H9 (cell line): ENCODE data around the gene COPS4. TPM values are rescaled to one million over a fixed set of nuclear protein-coding genes. Genes with fewer than 3 reads are reported as not detected.
"Not testable (repeated sequence)": the region's sequence is repeated elsewhere in the genome, so short reads cannot be mapped to it uniquely, and the experiment has no call there.

Source experiments
- DNase-seq: peaks from one replicate; pipeline ENCODE4 v3.0.0-alpha.2; 2017
- H2AFZ ChIP-seq: one replicate; pipeline ENCODE4 v1.6.1; 2013; ENCODE audit warnings: mild to moderate bottlenecking, low read length, control low read depth, moderate library complexity
- H2AK5ac ChIP-seq: 2 replicates; pipeline ENCODE4 v1.6.1; 2013; ENCODE audit warnings: low read length, control low read depth, mixed read lengths; ENCODE audit not compliant: insufficient read length
- H2BK120ac ChIP-seq: one replicate; pipeline ENCODE4 v1.6.1; 2013; ENCODE audit warnings: low read depth, mild to moderate bottlenecking, low read length, control low read depth, inconsistent platforms; ENCODE audit not compliant: poor library complexity, severe bottlenecking
- H2BK12ac ChIP-seq: 2 replicates; pipeline ENCODE4 v1.6.1; 2013; ENCODE audit warnings: low read length, control low read depth, mixed read lengths, low read depth; ENCODE audit not compliant: insufficient read length
- H2BK15ac ChIP-seq: 2 replicates; pipeline ENCODE4 v1.6.1; 2013; ENCODE audit warnings: low read depth, low read length, control low read depth
- H2BK20ac ChIP-seq: one replicate; pipeline ENCODE4 v1.6.1; 2013; ENCODE audit warnings: low read depth, mild to moderate bottlenecking, low read length, control low read depth, inconsistent platforms; ENCODE audit not compliant: poor library complexity, severe bottlenecking
- H2BK5ac ChIP-seq: 2 replicates; pipeline ENCODE4 v1.6.1; 2013; ENCODE audit warnings: low read length, control low read depth, mixed read lengths; ENCODE audit not compliant: insufficient read length
- H3K14ac ChIP-seq: 2 replicates; pipeline ENCODE4 v1.6.1; 2013; ENCODE audit warnings: low read length, control low read depth; ENCODE audit not compliant: insufficient read depth
- H3K18ac ChIP-seq: 2 replicates; pipeline ENCODE4 v1.6.1; 2013; ENCODE audit warnings: low read depth, mild to moderate bottlenecking, mixed read lengths, low read length, control low read depth; ENCODE audit not compliant: insufficient read length
- H3K23ac ChIP-seq: 2 replicates; pipeline ENCODE4 v1.6.1; 2013; ENCODE audit warnings: low read length, control low read depth, mixed read lengths, low read depth; ENCODE audit not compliant: insufficient read length
- H3K23me2 ChIP-seq: 2 replicates; pipeline ENCODE4 v1.6.1; 2013; ENCODE audit warnings: low read depth, mild to moderate bottlenecking, mixed read lengths, low read length, control low read depth; ENCODE audit not compliant: insufficient read length, poor library complexity, severe bottlenecking
- H3K27ac ChIP-seq: 2 replicates; pipeline ENCODE4 v1.5.1; 2013; ENCODE audit warnings: low read length, control low read depth, mixed read lengths, low read depth; ENCODE audit not compliant: insufficient read length
- H3K27me3 ChIP-seq: 2 replicates; pipeline ENCODE4 v1.6.1; 2013; ENCODE audit warnings: low read length, control low read depth, inconsistent platforms; ENCODE audit not compliant: insufficient read depth
- H3K4ac ChIP-seq: 2 replicates; pipeline ENCODE4 v1.6.1; 2013; ENCODE audit warnings: low read depth, mild to moderate bottlenecking, control low read depth, inconsistent platforms, low read length, moderate library complexity
- H3K4me1 ChIP-seq: 2 replicates; pipeline ENCODE4 v1.6.1; 2013; ENCODE audit warnings: low read length, control low read depth, inconsistent platforms; ENCODE audit not compliant: insufficient read depth
- H3K4me2 ChIP-seq: 2 replicates; pipeline ENCODE4 v1.6.1; 2013; ENCODE audit warnings: low read length, control low read depth, mixed read lengths; ENCODE audit not compliant: insufficient read length, insufficient read depth
- H3K56ac ChIP-seq: 2 replicates; pipeline ENCODE4 v1.6.1; 2013; ENCODE audit warnings: low read depth, mild to moderate bottlenecking, mixed read lengths, low read length, control low read depth; ENCODE audit not compliant: insufficient read length
- H3K79me1 ChIP-seq: 2 replicates; pipeline ENCODE4 v1.6.1; 2013; ENCODE audit warnings: low read depth, mild to moderate bottlenecking, moderate library complexity, low read length, control low read depth, inconsistent platforms; ENCODE audit not compliant: insufficient read depth, poor library complexity, severe bottlenecking
- H3K79me2 ChIP-seq: 2 replicates; pipeline ENCODE4 v1.6.1; 2013; ENCODE audit warnings: low read length, control low read depth, inconsistent platforms; ENCODE audit not compliant: insufficient read depth
- H3K9ac ChIP-seq: 2 replicates; pipeline ENCODE4 v1.6.1; 2013; ENCODE audit warnings: low read length, control low read depth, mixed read lengths; ENCODE audit not compliant: insufficient read length; ENCODE audit errors: extremely low read depth
- H3K9me3 ChIP-seq: one replicate; pipeline ENCODE4 v1.6.1; 2013; ENCODE audit warnings: low read depth, low read length, inconsistent platforms; ENCODE audit not compliant: control insufficient read depth
- H3T11ph ChIP-seq: one replicate; pipeline ENCODE4 v1.6.1; 2013; ENCODE audit warnings: mild to moderate bottlenecking, low read length, control low read depth, inconsistent platforms
- H4K20me1 ChIP-seq: one replicate; pipeline ENCODE4 v1.6.1; 2013; ENCODE audit not compliant: control insufficient read depth, insufficient read length, insufficient read depth
- H4K5ac ChIP-seq: 2 replicates; pipeline ENCODE4 v1.6.1; 2013; ENCODE audit warnings: low read depth, mild to moderate bottlenecking, mixed read lengths, low read length, control low read depth; ENCODE audit not compliant: insufficient read length
- H4K8ac ChIP-seq: replicated peaks from 2 replicates; pipeline ENCODE4 v1.6.1; 2013; ENCODE audit warnings: low read length, control low read depth, mixed read lengths, low read depth; ENCODE audit not compliant: insufficient read length
- H4K91ac ChIP-seq: 2 replicates; pipeline ENCODE4 v1.6.1; 2013; ENCODE audit warnings: low read depth, mild to moderate bottlenecking, moderate library complexity, mixed read lengths, low read length, control low read depth; ENCODE audit not compliant: insufficient read length
- H3K27ac Mint-ChIP-seq, 3 experiments: 2 replicates in 2 of 3; 3 replicates in 1 of 3; pipeline ENCODE4 v1.8.0; 2020 to 2021; ENCODE audit warnings: mixed read lengths in 3 of 3, mild to moderate bottlenecking in 1 of 3, moderate library complexity in 1 of 3
- H3K27me3 Mint-ChIP-seq: 2 replicates; pipeline ENCODE4 v1.8.0; 2021; ENCODE audit warnings: low read depth, mild to moderate bottlenecking, moderate library complexity, mixed read lengths
- H3K36me3 Mint-ChIP-seq, 3 experiments: 2 replicates in 2 of 3; 3 replicates in 1 of 3; pipeline ENCODE4 v1.8.0; 2020 to 2021; ENCODE audit warnings: low read depth in 3 of 3, mixed read lengths in 3 of 3; ENCODE audit not compliant: insufficient read depth in 1 of 3
- H3K4me1 Mint-ChIP-seq, 2 experiments: 2 replicates each; pipeline ENCODE4 v1.8.0; 2020; ENCODE audit warnings: mixed read lengths in 2 of 2
- H3K4me3 Mint-ChIP-seq, 2 experiments: 2 replicates in 1 of 2; 3 replicates in 1 of 2; pipeline ENCODE4 v1.8.0; 2020 to 2021; ENCODE audit warnings: mild to moderate bottlenecking in 2 of 2, mixed read lengths in 2 of 2, moderate library complexity in 1 of 2
- H3K9me3 Mint-ChIP-seq, 2 experiments: 2 replicates in 1 of 2; 3 replicates in 1 of 2; pipeline ENCODE4 v1.8.0; 2020; ENCODE audit warnings: mild to moderate bottlenecking in 2 of 2, mixed read lengths in 2 of 2, moderate library complexity in 1 of 2
- WGBS: extraction: QIAGEN DNeasy Blood & Tissue Kit; methylation state at CpG from one replicate; pipeline ENCODE4 v1.1.7; 2013; ENCODE audit warnings: missing lambda C conversion rate, low lambda C conversion rate, mixed read lengths; ENCODE audit not compliant: insufficient read length; ENCODE audit errors: extremely low coverage; 5-methylcytosine and 5-hydroxymethylcytosine counted together
- total RNA-seq: library from RNA; stranded (reverse); gene quantifications from 2 replicates; pipeline ENCODE4 v1.2.1, GENCODE V29; 2021
- TF ChIP-seq, protein P1 (sequence below): fragments of 200-600 bp; sonication (generic); conservative IDR thresholded peaks from 3 replicates; pipeline ENCODE4 v1.8.0; 2021; ENCODE audit warnings: antibody characterized with exemption, mild to moderate bottlenecking

COPS4 gene
- total RNA-seq, 1 experiment from 2014 or later: 39.9 TPM

DNA sequence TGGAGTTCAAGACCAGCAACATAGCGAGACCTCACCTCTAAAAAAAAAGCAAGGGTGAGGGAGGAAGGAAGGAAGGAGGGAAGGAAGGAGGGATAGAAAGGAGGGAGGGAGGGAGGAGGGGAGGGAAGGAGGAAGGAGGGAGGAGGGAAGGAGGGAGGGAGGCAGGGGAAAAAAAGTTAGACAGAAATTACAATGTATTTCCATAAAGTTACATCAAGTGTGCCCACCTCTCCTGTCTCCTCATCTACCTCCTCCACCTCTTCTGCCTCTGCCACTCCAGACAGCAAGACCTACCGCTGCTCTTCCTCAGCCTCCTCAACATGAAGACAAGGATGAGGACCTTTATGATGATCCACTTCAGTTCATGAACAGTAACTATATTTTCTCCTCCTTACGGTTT is 32.7 kb upstream of the COPS4 start:
- Histone ChIP-seq H3K79me2 (no peaks in the 10 kb centered on the region; the same call in 1 of the 2 replicates), H3K4ac (no peak overlapping the region)
- no peak for DNase-seq

DNA sequence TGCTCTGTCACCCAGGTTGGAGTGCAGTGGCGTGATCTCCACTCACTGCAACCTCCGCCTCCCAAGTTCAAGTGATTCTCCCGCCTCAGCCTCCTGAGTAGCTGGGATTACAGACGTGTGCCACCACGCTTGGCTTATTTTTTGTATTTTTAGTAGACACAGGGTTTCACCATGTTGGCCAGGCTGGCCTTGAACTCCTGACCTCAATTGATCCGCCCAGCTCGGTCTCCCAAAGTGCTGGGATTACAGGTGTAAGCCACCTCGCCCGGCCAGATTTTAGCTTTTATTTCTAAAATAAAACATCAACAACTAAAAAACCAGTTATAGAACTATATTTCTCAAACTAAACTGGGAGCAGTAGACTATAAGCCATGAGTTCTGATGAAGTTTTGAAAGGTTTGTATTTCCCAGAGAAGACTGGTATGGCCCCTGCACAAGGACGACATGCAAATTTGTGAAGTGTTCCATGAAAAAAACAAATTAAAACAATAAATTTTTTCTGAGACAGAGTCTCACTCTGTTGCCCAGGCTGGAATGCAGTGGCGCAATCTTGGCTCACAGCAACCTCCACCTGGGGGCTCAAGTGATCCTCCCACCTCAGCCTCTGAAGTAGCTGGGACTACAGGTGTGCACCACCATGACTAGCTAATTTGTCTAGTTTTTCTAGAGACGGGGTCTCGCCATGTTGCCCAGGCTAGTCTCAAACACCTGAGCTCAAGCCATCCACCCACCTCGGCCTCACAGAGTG is 31.8 kb upstream of the COPS4 start:
- not testable (repeated sequence) for H2BK5ac ChIP-seq, H4K8ac ChIP-seq, H3K27me3 Mint-ChIP-seq, H3K79me1 ChIP-seq, H2BK120ac ChIP-seq, H3K36me3 Mint-ChIP-seq, H3K4me3 Mint-ChIP-seq, DNase-seq, H3K18ac ChIP-seq, H2AFZ ChIP-seq, H3K27ac Mint-ChIP-seq, H3K27me3 ChIP-seq, H4K91ac ChIP-seq, H3K9ac ChIP-seq, H3K14ac ChIP-seq, H3K23ac ChIP-seq, H4K5ac ChIP-seq, H4K20me1 ChIP-seq, H3K9me3 Mint-ChIP-seq, H3K56ac ChIP-seq, H3K4ac ChIP-seq, H2BK12ac ChIP-seq, H3T11ph ChIP-seq, H2AK5ac ChIP-seq, H3K4me1 Mint-ChIP-seq, H3K27ac ChIP-seq, H2BK20ac ChIP-seq, H3K4me1 ChIP-seq, H3K23me2 ChIP-seq, H3K9me3 ChIP-seq, H3K4me2 ChIP-seq, H3K79me2 ChIP-seq, H2BK15ac ChIP-seq
- WGBS: no CpG with 5 or more reads among the region's 14 CpGs

More for the DNA sequence above, 32.7 kb upstream of the COPS4 start:
- H2BK120ac ChIP-seq: no peak overlapping the region
- H3K27ac ChIP-seq: no peak overlapping the region
- no peak overlapping the region for H3K4me2 ChIP-seq
- no peak overlapping the region for H2AK5ac ChIP-seq
- H3K23me2 ChIP-seq: no peaks in the 10 kb centered on the region
- H3K4me1 ChIP-seq: no peaks in the 10 kb centered on the region
- H2BK15ac ChIP-seq: no peak overlapping the region
- no peaks in the 10 kb centered on the region; a peak in 1 of 7 replicates for H3K36me3 Mint-ChIP-seq
- no peaks in the 10 kb centered on the region for H3K9me3 ChIP-seq
- no peak overlapping the region for H4K91ac ChIP-seq
- no peak overlapping the region for H2BK12ac ChIP-seq
- H4K20me1 ChIP-seq: no peaks in the 10 kb centered on the region
- H2BK5ac ChIP-seq: no peak overlapping the region
- no peak overlapping the region for H2BK20ac ChIP-seq
- H2AFZ ChIP-seq: no peak overlapping the region
- TF ChIP-seq, protein P1, sequence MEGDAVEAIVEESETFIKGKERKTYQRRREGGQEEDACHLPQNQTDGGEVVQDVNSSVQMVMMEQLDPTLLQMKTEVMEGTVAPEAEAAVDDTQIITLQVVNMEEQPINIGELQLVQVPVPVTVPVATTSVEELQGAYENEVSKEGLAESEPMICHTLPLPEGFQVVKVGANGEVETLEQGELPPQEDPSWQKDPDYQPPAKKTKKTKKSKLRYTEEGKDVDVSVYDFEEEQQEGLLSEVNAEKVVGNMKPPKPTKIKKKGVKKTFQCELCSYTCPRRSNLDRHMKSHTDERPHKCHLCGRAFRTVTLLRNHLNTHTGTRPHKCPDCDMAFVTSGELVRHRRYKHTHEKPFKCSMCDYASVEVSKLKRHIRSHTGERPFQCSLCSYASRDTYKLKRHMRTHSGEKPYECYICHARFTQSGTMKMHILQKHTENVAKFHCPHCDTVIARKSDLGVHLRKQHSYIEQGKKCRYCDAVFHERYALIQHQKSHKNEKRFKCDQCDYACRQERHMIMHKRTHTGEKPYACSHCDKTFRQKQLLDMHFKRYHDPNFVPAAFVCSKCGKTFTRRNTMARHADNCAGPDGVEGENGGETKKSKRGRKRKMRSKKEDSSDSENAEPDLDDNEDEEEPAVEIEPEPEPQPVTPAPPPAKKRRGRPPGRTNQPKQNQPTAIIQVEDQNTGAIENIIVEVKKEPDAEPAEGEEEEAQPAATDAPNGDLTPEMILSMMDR: no peak
- H3K27me3 Mint-ChIP-seq: no peaks in the 10 kb centered on the region
- no CpG with 5 or more reads among the region's 3 CpGs for WGBS
- no peak overlapping the region for H3K9ac ChIP-seq
- no peaks in the 10 kb centered on the region for H3K4me1 Mint-ChIP-seq
- no peak overlapping the region for H3T11ph ChIP-seq
- no peak overlapping the region; a peak in 1 of 7 replicates for H3K27ac Mint-ChIP-seq
- no peak overlapping the region for H4K5ac ChIP-seq
- H4K8ac ChIP-seq: no peak overlapping the region
- no peaks in the 10 kb centered on the region for H3K9me3 Mint-ChIP-seq
- H3K14ac ChIP-seq: no peak overlapping the region
- H3K56ac ChIP-seq: no peak overlapping the region
- no peak overlapping the region for H3K4me3 Mint-ChIP-seq
- peaks cover 2% of the 10 kb centered on the region for H3K79me1 ChIP-seq
- H3K23ac ChIP-seq: no peak overlapping the region
- H3K27me3 ChIP-seq: no peaks in the 10 kb centered on the region
- no peak overlapping the region for H3K18ac ChIP-seq
